ENCODE results near the gene C1QTNF12. TPM values are rescaled to one million over a fixed set of nuclear protein-coding genes. Genes with fewer than 3 reads are reported as not detected.
"Not testable (repeated sequence)": the region's sequence is repeated elsewhere in the genome, so short reads cannot be mapped to it uniquely, and the experiment has no call there.

Gene C1QTNF12
- total RNA-seq, 1 donor from 2014 or later = 2.6 TPM

- intact Hi-C loops (cut with DNase I) = loop anchor here (5.0 kb wide), 1 partner anchor 74 kb away; no protein-coding TSS in a partner anchor
- no peak for DNase-seq (ENCODE audit: low spot score)
Measured at GRCh38 chr1:1205769-1206375, 40.6 kb downstream of the C1QTNF12 start.

- intact Hi-C loops (cut with DNase I) = loop anchor here (5.0 kb wide), 1 partner anchor 73 kb away; no protein-coding TSS in a partner anchor
- no peak for DNase-seq (ENCODE audit: low spot score)
Measured at GRCh38 chr1:1204998-1205768, 41.3 kb downstream of the C1QTNF12 start.

GRCh38 chr1:1204425-1204920 is 42.0 kb downstream of the C1QTNF12 start:
- no peak for DNase-seq (ENCODE audit: low spot score)
- intact Hi-C loops (cut with DNase I) = no loop called here

- intact Hi-C loops (cut with DNase I) = no loop called here
- DNase-seq (ENCODE audit: low spot score) = no peak
Measured at GRCh38 chr1:1203561-1204424, 42.7 kb downstream of the C1QTNF12 start.

GRCh38 chr1:1202831-1203560 is 43.5 kb downstream of the C1QTNF12 start:
- no peak for DNase-seq (ENCODE audit: low spot score)
- intact Hi-C loops (cut with DNase I) = no loop called here

GRCh38 chr1:1200876-1201810 is 45.4 kb downstream of the C1QTNF12 start:
- intact Hi-C loops (cut with DNase I) = no loop called here
- no peak for DNase-seq (ENCODE audit: low spot score)

- DNase-seq (ENCODE audit: low spot score) = no peak
- intact Hi-C loops (cut with DNase I) = no loop called here
Measured at GRCh38 chr1:1199961-1200875, 46.3 kb downstream of the C1QTNF12 start.

GRCh38 chr1:1199141-1199960 is 47.2 kb downstream of the C1QTNF12 start:
- no peak for DNase-seq (ENCODE audit: low spot score)
- intact Hi-C loops (cut with DNase I) = no loop called here

GRCh38 chr1:1198423-1199140 is 47.9 kb downstream of the C1QTNF12 start:
- DNase-seq (ENCODE audit: low spot score) = no peak
- intact Hi-C loops (cut with DNase I) = no loop called here

GRCh38 chr1:1197551-1198422 is 48.7 kb downstream of the C1QTNF12 start:
- intact Hi-C loops (cut with DNase I) = no loop called here
- no peak for DNase-seq (ENCODE audit: low spot score)

- no peak for DNase-seq (ENCODE audit: low spot score)
- intact Hi-C loops (cut with DNase I) = no loop called here
Measured at GRCh38 chr1:1197188-1197500, 49.4 kb downstream of the C1QTNF12 start.

- DNase-seq (ENCODE audit: low spot score) = no peak
- intact Hi-C loops (cut with DNase I) = no loop called here
Measured at GRCh38 chr1:1196431-1197187, 49.9 kb downstream of the C1QTNF12 start.

- DNase-seq (ENCODE audit: low spot score); intact Hi-C loops (cut with DNase I): not testable (repeated sequence)
Measured at GRCh38 chr1:1195726-1196125, 50.8 kb downstream of the C1QTNF12 start.

GRCh38 chr1:1194723-1195122 is 51.8 kb downstream of the C1QTNF12 start:
- intact Hi-C loops (cut with DNase I) = no loop called here
- DNase-seq (ENCODE audit: low spot score) = no peak
